NCI-H2107 treated with DMSO at 0.1 percent for 48 hours (cell line): ENCODE measurements around the gene UVRAG.

Experiments
- DNase-seq: peaks from one replicate; lab custom pipeline; 2025; ENCODE audit not compliant: unreplicated experiment; lab: John Stamatoyannopoulos, UW

The UVRAG gene

GRCh38 chr11:75802913-75803820 is 11.8 kb upstream of the UVRAG start:
- peak; percentile 28 for DNase-seq

GRCh38 chr11:75809111-75809510 is 5.9 kb upstream of the UVRAG start:
- no peak for DNase-seq

- DNase-seq: no peak
These were observed 5.0 kb upstream of the UVRAG start for GRCh38 chr11:75809991-75810390.

GRCh38 chr11:75810637-75811390 is 4.2 kb upstream of the UVRAG start:
- DNase-seq: no peak

GRCh38 chr11:75811485-75811884 is 3.5 kb upstream of the UVRAG start:
- no peak for DNase-seq

- DNase-seq: no peak
These were observed 2.4 kb upstream of the UVRAG start for GRCh38 chr11:75812542-75813040.

- no peak for DNase-seq
These were observed 1.9 kb upstream of the UVRAG start for GRCh38 chr11:75813124-75813523.

- DNase-seq: no peak
These were observed 1.4 kb upstream of the UVRAG start for GRCh38 chr11:75813622-75814039.

- peak; percentile 85 for DNase-seq
These were observed 690 bp upstream of the UVRAG start for GRCh38 chr11:75814363-75814676.

GRCh38 chr11:75815345-75816168 is 547 bp downstream of the UVRAG start:
- DNase-seq: no peak

GRCh38 chr11:75816561-75817239 is 1.7 kb downstream of the UVRAG start:
- DNase-seq: peak; percentile 36

- DNase-seq: no peak
These were observed 5.6 kb downstream of the UVRAG start for GRCh38 chr11:75820645-75821044.

- no peak for DNase-seq
These were observed 6.2 kb downstream of the UVRAG start for GRCh38 chr11:75821202-75821601.

- DNase-seq: no peak
These were observed 7.5 kb downstream of the UVRAG start for GRCh38 chr11:75822541-75822940.

GRCh38 chr11:75823415-75823814 is 8.4 kb downstream of the UVRAG start:
- DNase-seq: no peak

- no peak for DNase-seq
These were observed 8.9 kb downstream of the UVRAG start for GRCh38 chr11:75823946-75824345.

- DNase-seq: no peak
These were observed 11.6 kb downstream of the UVRAG start for GRCh38 chr11:75826461-75827230.

- no peak for DNase-seq
These were observed 12.6 kb downstream of the UVRAG start for GRCh38 chr11:75827562-75827961.

GRCh38 chr11:75831915-75832502 is 17.0 kb downstream of the UVRAG start:
- no peak for DNase-seq

- no peak for DNase-seq
These were observed 19.7 kb downstream of the UVRAG start for GRCh38 chr11:75834728-75835127.
